Endometrial microvascular endothelial cells (primary cell): ENCODE measurements around the gene DMAC1. TPM values are rescaled to one million over a fixed set of nuclear protein-coding genes. Genes with fewer than 3 reads are reported as not detected.

Source experiments
- in situ Hi-C: cut with HindIII; loops from 2 replicates; pipeline ENCODE4 v1.10.0; 2017; ENCODE audit warnings: low sequenced_read_pairs, low pct_unique_long_range_greater_than_20kb; ENCODE audit errors: inconsistent ontology term
- total RNA-seq: library from RNA; depleted of rRNA; stranded (reverse); fragments of >200 nt; gene quantifications from one replicate; pipeline ENCODE4 v1.2.3, GENCODE V29; 2015; ENCODE audit errors: inconsistent ontology term

The DMAC1 gene
- total RNA-seq, 1 donor from 2014 or later = 15.4 TPM

DNA sequence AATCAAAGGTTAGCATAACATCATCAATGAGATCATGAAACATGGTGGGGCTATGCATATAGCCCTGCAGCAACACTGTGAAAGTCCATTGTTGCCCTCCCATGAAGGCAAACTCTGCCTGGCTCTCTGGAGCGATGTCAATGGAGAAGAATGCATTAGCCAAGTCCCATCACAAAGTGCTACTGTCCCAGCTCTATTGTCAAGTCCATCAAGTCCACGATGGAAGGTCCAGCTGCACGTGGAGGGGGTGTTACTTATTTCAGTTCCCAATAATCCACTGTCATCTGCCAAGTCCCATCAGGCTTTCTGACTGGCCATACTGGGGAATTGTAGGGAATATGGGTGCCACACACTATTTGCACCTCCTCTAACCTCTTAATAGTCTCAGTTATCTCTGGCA is 10.8 kb downstream of the DMAC1 start:
- in situ Hi-C loops = no loop called here

DNA sequence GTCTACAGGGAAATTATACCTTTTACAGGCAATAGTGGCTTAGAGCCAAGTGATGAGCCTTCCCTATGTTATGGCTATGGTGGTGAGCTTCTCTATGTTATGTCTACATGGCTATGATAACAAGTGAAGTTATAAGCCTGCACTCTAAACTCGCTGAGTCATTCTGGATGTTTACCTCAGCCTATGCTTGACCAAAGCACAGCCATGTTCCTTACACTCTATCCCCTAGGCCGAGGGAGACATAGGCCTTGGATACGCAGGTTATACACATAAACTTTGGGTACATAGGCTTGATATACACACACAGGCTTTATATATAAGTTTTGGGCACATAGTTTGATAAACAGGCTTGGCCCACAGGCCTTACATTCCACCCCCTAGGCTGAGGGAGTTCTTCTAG is 13.8 kb downstream of the DMAC1 start:
- in situ Hi-C loops = no loop called here

DNA sequence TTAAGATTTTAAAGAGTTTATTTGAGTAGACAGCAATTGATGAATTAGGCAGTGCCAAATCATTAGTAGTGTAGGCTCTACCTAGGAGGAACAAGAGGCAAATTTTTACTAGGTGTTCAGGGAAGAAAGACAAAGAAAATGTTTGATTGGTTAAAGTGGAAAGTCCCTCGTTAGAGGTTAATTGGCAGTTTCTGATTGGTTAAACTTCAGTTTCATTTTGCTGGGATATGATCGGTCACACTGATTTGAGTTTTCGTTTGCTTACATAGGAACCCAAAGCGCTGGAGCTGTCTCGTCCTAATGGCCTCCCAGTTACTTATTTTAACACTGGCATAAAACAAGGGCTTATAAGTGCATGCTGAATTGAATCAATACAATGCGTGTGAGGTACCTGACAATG is 15.1 kb downstream of the DMAC1 start:
- in situ Hi-C loops = no loop called here

DNA sequence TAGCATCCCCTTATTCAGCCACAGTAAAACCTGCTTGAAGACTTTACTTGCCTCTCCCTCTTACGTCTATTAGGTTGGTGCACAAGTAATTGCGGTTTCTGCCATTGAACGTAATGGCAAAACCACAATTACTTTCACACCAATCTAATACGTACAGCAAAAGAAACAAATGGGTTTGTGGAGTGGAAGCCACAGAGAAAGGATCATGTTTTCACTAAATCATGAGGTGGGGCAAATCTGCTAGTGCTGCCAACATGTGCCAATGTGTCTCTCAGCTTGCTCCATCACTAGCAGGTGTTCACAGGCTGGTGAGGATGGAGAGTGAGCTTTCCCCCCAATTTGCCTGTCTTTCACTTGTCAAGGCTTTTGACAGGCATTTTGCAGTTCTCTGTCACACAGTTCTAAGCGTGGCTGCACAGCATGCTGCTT is 15.9 kb downstream of the DMAC1 start:
- in situ Hi-C loops = no loop called here

DNA sequence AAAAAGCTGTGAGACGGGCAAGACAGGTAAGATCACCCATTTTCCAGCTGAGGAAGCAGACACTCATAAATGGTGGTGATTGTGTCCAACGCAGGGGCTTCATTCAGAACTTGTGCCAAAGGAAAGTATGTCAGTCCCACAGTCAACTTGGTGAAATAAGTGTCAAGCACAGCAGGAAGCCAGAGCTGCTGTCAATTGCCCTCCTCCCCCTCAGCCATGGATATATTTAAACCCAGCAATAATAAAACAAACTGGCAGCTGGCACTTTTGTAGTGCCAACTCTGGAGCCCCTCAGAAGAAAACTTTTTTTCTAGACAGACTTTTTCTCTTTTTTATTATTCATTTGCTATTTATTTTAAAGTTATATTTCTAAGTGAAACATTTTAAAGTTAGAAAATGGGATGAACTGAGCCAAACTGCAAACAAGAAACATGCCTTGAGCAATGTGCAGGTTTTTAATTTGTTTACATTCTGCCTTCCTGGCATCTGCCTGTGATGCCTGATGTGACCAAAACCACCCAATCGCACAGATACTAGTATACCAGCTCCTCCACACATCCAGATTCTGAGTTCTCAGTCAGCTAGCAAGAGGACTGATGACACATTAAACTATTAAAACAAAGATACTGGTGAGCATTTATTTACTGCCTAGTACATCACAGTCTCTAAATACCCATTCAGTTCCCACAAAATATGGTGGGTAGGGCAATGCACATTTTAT is 17.0 kb downstream of the DMAC1 start:
- in situ Hi-C loops = no loop called here

DNA sequence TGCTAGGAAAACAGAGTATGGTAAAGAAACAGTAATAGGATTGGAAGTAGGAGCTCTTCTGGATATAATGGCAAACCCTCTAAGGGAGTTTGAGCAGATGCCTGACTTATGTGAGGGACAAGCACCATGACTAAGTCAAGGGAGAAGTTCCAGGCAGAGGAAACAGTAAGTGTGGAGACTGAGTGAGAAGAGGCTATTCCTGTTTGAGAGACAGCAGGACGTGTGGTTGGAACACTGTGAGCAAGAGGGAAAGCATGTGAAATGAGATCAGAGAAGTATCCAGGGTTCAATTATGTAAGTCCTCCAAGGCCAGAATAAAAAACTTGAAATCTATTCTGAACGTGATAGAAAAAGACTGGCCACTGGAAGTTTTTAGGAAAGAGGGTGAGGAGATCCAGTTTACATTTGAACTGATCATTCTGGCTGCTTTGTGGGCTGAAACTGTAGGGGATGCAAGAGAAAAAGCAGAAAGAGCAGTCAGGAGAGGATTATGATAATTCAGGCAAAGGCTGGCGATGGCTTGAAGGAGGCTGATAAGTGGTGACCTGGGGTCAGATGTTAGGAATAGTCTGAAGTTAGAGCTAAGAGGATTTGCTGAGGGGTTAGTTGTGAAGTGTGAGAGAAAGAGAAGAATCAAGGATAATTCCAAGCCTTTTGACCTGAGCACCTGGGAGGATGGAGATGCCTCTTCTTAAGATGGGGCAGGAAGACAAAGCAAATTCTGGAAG is 19.2 kb downstream of the DMAC1 start:
- in situ Hi-C loops = no loop called here

DNA sequence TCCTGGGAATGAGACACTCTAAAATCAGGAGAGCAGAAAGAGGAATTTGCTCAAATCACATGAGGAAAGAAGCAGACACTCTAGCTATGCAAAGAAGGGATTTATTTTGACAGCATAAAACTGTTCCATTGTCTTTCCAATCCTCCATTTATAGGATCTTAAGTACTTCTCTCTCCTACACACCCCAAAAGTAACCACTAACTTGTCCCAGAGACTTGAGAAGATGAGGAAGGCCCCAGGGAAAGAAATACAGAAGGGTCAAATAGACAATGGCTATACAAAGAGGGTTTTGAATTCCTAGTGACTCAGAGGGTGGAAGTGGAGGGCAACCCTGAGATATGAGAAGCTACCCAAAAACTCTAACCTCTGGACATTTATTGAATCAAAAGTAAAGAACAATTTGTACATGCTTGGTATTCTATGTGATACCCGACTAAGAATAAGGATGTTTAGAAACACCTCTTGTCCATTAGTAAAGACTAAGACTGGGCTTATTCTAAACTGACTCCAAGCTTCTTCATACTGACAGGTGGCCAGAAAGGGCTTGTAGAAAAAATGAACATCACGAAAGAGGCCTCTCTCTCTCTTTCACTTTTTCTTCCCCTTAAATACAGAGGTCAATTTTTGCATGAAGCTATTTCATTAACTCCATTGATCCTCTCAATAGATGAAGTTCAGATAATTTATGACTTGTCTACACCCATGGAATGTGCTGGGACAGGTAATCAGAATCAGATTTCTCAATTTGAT is 20.6 kb downstream of the DMAC1 start:
- in situ Hi-C loops = no loop called here

DNA sequence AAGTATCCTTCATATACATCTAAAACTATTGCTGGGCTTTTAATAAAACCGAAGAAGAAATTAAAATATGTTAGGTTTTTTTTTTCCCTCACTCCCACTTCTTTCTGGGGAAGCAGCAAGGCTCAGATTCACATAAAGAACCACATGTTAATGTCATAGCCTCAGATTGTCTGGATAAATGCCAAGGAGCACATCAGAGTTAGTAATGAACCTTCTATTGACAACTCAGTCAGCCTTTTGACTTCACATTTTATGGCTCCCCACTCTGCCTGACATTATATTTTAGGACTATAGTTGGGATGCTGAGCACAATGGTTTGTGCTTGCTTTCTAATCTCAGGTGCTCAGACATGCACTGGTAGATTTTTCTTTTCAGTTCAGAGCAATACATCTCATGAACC is 21.8 kb downstream of the DMAC1 start:
- in situ Hi-C loops = no loop called here

DNA sequence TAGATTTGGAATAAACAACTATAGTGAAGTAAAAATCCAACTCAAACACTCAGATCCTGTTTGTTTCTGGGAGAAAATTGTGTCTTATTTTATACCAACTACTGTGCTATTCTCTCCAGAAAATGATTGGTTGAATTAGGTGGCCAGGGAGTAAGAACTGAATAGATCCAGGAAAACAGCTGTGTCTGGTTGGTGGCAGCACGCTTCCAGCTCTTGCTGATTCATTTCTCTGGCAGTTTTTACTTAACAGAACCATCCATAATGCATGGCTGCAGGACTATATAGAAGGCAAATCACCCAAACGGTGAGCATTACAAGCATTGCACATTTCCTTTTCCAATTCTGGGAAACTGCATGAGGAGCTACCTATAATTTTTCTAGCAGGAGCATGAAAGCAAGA is 29.5 kb downstream of the DMAC1 start:
- in situ Hi-C loops = no loop called here

DNA sequence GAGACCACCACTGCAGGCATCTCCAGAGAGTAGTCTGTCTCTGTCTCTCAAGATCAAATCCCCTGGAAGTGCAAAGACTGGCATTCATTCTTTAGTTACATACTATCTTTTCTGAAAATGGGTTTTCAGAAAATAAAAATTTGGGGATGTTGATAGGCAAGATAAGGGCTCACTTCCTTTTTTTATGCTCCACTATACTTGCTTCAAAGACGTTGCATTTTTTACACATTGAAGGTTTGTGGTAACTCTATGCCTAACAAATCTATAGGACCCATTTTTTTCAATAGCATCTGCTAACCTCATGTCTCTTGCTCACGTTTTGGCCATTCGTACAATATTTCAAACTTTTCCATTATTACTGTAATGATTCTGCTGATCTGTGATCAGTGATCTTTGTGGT is 37.0 kb downstream of the DMAC1 start:
- in situ Hi-C loops = no loop called here

DNA sequence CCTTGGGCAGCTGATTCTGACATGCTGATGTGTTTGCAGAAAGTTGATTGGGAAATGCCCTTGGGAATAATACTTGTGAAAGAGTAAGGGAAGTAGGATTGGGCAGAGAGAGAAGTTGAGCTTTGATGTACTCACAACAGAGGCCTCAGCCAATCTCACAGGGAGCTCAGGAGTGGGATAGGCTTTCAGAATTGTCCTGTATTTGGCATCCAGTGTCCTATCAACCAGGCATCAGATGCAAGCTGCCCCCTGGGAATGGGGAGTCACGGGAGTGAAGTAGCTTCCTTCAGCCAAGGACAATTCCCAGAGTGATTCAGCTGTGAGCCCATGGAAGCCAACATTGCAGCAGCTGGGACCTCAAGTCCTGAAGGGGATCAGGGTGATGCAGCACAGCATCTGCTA is 39.6 kb downstream of the DMAC1 start:
- in situ Hi-C loops = no loop called here

DNA sequence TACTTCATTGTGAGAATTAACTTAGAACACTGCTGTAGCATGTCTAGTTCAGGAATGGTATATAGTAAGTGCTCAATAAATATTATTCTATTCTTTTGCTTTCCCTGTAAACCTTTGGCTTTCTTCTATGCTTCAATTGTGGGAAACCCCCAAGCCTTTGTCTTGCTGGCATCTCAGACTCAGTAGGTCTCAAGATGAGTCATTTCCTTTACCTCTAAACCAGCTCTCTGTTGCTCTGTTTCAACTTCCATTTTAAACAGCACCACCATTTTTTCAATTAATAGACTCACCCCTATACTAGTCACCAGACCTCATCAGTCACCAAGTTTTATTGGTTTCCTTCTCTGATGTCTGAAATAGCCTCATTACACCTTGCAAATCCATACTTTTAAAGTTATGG is 43.5 kb downstream of the DMAC1 start:
- in situ Hi-C loops = no loop called here

DNA sequence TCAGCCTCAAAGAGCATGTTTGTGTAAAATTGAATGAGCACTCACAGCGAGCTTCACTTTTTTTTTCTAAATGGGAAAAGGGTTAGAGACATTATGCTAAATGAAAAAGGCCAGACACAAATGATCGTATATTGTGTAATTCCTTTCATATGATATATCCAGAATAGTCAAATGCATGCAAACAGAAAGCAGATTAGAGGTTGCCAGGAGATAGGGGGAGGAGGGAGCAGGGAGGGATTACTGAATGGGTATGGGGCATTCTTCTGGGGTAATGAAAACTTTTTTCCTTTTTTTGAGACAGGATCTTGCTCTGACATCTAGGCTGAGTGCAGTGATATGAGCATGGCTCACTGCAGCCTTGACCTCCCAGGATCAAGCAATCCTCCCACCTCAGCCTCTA is 47.1 kb downstream of the DMAC1 start:
- in situ Hi-C loops = no loop called here
